K562 (cell line): ENCODE results near the gene TPM4. TPM values are rescaled to one million over a fixed set of nuclear protein-coding genes. Genes with fewer than 3 reads are reported as not detected.
A peak's percentile ranks its signal among the peaks of the same experiment; 100 is the strongest.

Source experiments
- CBX3 ChIP-seq, 2 experiments: IDR thresholded peaks; 1 replicate in 1 of 2; 2 replicates in 1 of 2; pipeline ENCODE4 v1.6.1; 2012; ENCODE audit warnings: inconsistent platforms in 2 of 2, low read length in 2 of 2, borderline replicate concordance in 1 of 2, control low read depth in 1 of 2
- CTCF ChIP-seq, 3 experiments: IDR thresholded peaks in 2 of 3; conservative IDR thresholded peaks in 1 of 3; 2 replicates each; pipeline ENCODE4 v1.5.1; 2011 to 2012; ENCODE audit warnings: low read length in 3 of 3, mild to moderate bottlenecking in 3 of 3, control low read depth in 2 of 3, improper control_type of control experiment in 1 of 3, inconsistent platforms in 1 of 3, low read depth in 1 of 3, mixed read lengths in 1 of 3, moderate library complexity in 1 of 3; ENCODE audit not compliant: insufficient read depth in 2 of 3
- DNMT1 ChIP-seq: fragments of 450-650 bp; IDR thresholded peaks from 2 replicates; pipeline ENCODE4 v1.6.1; 2016; ENCODE audit warnings: antibody characterized with exemption, mild to moderate bottlenecking
- ILK ChIP-seq: fragments of 450-650 bp; IDR thresholded peaks from 2 replicates; pipeline ENCODE4 v1.6.1; 2016; ENCODE audit warnings: missing genetic modification characterization, low read depth, mild to moderate bottlenecking, missing compliant biosample characterization, moderate library complexity, borderline replicate concordance
- KLF16 ChIP-seq: IDR thresholded peaks from 2 replicates; pipeline ENCODE4 v1.6.1; 2016; ENCODE audit warnings: antibody characterized with exemption
- MYBL2 ChIP-seq, 2 experiments: fragments of 450-650 bp in 1 of 2; sonication (generic) in 1 of 2; formaldehyde crosslinking in 1 of 2; IDR thresholded peaks; 2 replicates each; pipeline versions ENCODE4 v1.6.1 to v1.8.1; 2017 to 2022; ENCODE audit warnings: borderline replicate concordance in 1 of 2, inconsistent platforms in 1 of 2, low read depth in 1 of 2, mild to moderate bottlenecking in 1 of 2, missing genetic modification reagents in 1 of 2, moderate library complexity in 1 of 2
- USF2 ChIP-seq: sonication (generic); formaldehyde crosslinking; IDR thresholded peaks from 2 replicates; pipeline ENCODE4 v1.5.0; 2020; ENCODE audit warnings: missing genetic modification reagents
- ZBED1 ChIP-seq: IDR thresholded peaks from 2 replicates; pipeline ENCODE4 v1.6.1; 2014
- ZNF134 ChIP-seq: fragments of 250-450 bp; sonication (Bioruptor Pico); conservative IDR thresholded peaks from 2 replicates; pipeline ENCODE4 v1.4.0; 2020
- ZNF277 ChIP-seq: fragments of 250-450 bp; sonication (Bioruptor Pico); IDR thresholded peaks from 2 replicates; pipeline ENCODE4 v1.8.0; 2022; ENCODE audit warnings: inconsistent platforms, mild to moderate bottlenecking, moderate library complexity, borderline replicate concordance
- ZNF280A ChIP-seq: fragments of 450-650 bp; IDR thresholded peaks from 2 replicates; pipeline ENCODE4 v1.6.1; 2018; ENCODE audit warnings: mild to moderate bottlenecking, low read depth; ENCODE audit not compliant: partially characterized antibody
- ZNF280B ChIP-seq: fragments of 250-450 bp; sonication (Bioruptor Pico); IDR thresholded peaks from 2 replicates; pipeline ENCODE4 v1.5.1; 2021; ENCODE audit warnings: mild to moderate bottlenecking
- ZNF347 ChIP-seq: fragments of 450-650 bp; formaldehyde crosslinking; IDR thresholded peaks from 2 replicates; pipeline ENCODE4 v1.4.0; 2020; ENCODE audit warnings: low read depth, mild to moderate bottlenecking, moderate library complexity
- polyA plus RNA-seq, 8 experiments: library from polyadenylated mRNA; depleted of rRNA in 4 of 8; stranded (reverse) in 5 of 8; unstranded in 3 of 8; fragments of >200 nt; fragmentation: Nextera tagmentation in 2 of 8; fragmentation: Illumina TruSeq in 1 of 8; extraction: Ambion mirVana in 2 of 8; extraction: Trizol in 1 of 8; gene quantifications; 2 replicates each; pipeline versions ENCODE4 v1.2.1 to v1.2.3, GENCODE V29; 2011 to 2014; ENCODE audit warnings: inconsistent platforms in 1 of 8, missing spikeins in 1 of 8
- total RNA-seq, 7 experiments: library from RNA; depleted of rRNA in 6 of 7; stranded (reverse); fragments of >200 nt in 6 of 7; fragmentation: Illumina TruSeq in 2 of 7; extraction: Trizol in 2 of 7; gene quantifications; 2 replicates each; pipeline versions ENCODE4 v1.2.1 to v1.2.3, GENCODE V29; 2011 to 2021; ENCODE audit warnings: low replicate concordance in 1 of 7

Gene TPM4
- total and polyA plus RNA-seq, 9 of the 15 experiments (the other 6 are each of a cell fraction or from before 2014, with no cell fraction given) = 28.1 to 111 (median 77.4) TPM

- TF ChIP-seq ZNF280B (CRISPR knock-in tag) (no peak), ZNF280A (no peak), ZNF134 (CRISPR knock-in tag) (no peak), CTCF (IDR thresholded peaks at IDR 0.05 in 2 of 3, conservative IDR thresholded peaks at IDR 0.05 in 1 of 3; ENCODE audit: insufficient read depth in 2 of 3, low read depth in 1 of 3, low read length in 3 of 3) (no peak), ILK (tag) (no peak), CBX3 (IDR thresholded peaks at IDR 0.05; ENCODE audit: borderline replicate concordance in 1 of 2, low read length in 2 of 2) (no peak), ZBED1 (no peak), ZNF277 (CRISPR knock-in tag) (no peak), USF2 (CRISPR knock-in tag) (no peak), DNMT1 (no peak), ZNF347 (CRISPR knock-in tag) (no peak), MYBL2 (IDR thresholded peaks at IDR 0.05; ENCODE audit: low read depth) (no peak), MYBL2 (CRISPR knock-in tag; IDR thresholded peaks at IDR 0.05; ENCODE audit: borderline replicate concordance) (no peak), KLF16 (peak; percentile 42; the same call in 1 of the 2 replicates)
These were observed 36.5 kb downstream of the TPM4 start (continued) for GRCh38 chr19:16112778-16113177.
